Mesendoderm (in vitro differentiated cells): ENCODE measurements around the gene MEF2C.

Experiments used
- DNase-seq: peaks from one replicate; pipeline ENCODE4 v3.0.0; 2013
- H2AK5ac ChIP-seq: 2 replicates; pipeline ENCODE4 v1.6.1; 2013; ENCODE audit warnings: low read length, inconsistent platforms
- H2BK120ac ChIP-seq: 2 replicates; pipeline ENCODE4 v1.6.1; 2013; ENCODE audit warnings: low read depth, mild to moderate bottlenecking, low read length, moderate library complexity, mixed read lengths
- H2BK15ac ChIP-seq: replicated peaks from 2 replicates; pipeline ENCODE4 v1.6.1; 2013; ENCODE audit warnings: low read depth, mild to moderate bottlenecking, moderate library complexity
- H2BK5ac ChIP-seq: 2 replicates; pipeline ENCODE4 v1.6.1; 2013; ENCODE audit warnings: low read length, inconsistent platforms
- H3K18ac ChIP-seq: 2 replicates; pipeline ENCODE4 v1.6.1; 2013; ENCODE audit warnings: mild to moderate bottlenecking, low read length, mixed read lengths
- H3K23ac ChIP-seq: one replicate; pipeline ENCODE4 v1.6.1; 2013; ENCODE audit warnings: low read length
- H3K27ac ChIP-seq: 2 replicates; pipeline ENCODE4 v1.5.1; 2013; ENCODE audit warnings: low read depth, mild to moderate bottlenecking, inconsistent platforms, low read length, moderate library complexity
- H3K27me3 ChIP-seq: 2 replicates; pipeline ENCODE4 v1.6.1; 2013; ENCODE audit warnings: low read length, control low read depth, mild to moderate bottlenecking, inconsistent platforms; ENCODE audit not compliant: insufficient read depth, poor library complexity
- H3K36me3 ChIP-seq: 2 replicates; pipeline ENCODE4 v1.6.1; 2013; ENCODE audit warnings: low read length, inconsistent platforms; ENCODE audit not compliant: control insufficient read depth, insufficient read depth
- H3K4ac ChIP-seq: one replicate; pipeline ENCODE4 v1.6.1; 2013; ENCODE audit warnings: low read depth, mild to moderate bottlenecking, low read length, moderate library complexity
- H3K4me1 ChIP-seq: 2 replicates; pipeline ENCODE4 v1.6.1; 2013; ENCODE audit warnings: low read depth, low read length, inconsistent platforms; ENCODE audit not compliant: control insufficient read depth
- H3K4me2 ChIP-seq: 2 replicates; pipeline ENCODE4 v1.6.1; 2013; ENCODE audit warnings: low read length
- H3K4me3 ChIP-seq: 2 replicates; pipeline ENCODE4 v1.5.1; 2013; ENCODE audit warnings: mild to moderate bottlenecking, low read length
- H3K56ac ChIP-seq: one replicate; pipeline ENCODE4 v1.6.1; 2013; ENCODE audit warnings: low read length
- H3K79me1 ChIP-seq: 2 replicates; pipeline ENCODE4 v1.6.1; 2013; ENCODE audit warnings: low read length, inconsistent platforms
- H3K79me2 ChIP-seq: 2 replicates; pipeline ENCODE4 v1.6.1; 2013; ENCODE audit warnings: mild to moderate bottlenecking, low read length; ENCODE audit not compliant: control insufficient read depth, insufficient read depth
- H3K9ac ChIP-seq: 2 replicates; pipeline ENCODE4 v1.6.1; 2013; ENCODE audit warnings: low read length, inconsistent platforms
- H4K5ac ChIP-seq: one replicate; pipeline ENCODE4 v1.6.1; 2013; ENCODE audit warnings: low read length
- H4K8ac ChIP-seq: one replicate; pipeline ENCODE4 v1.6.1; 2013; ENCODE audit warnings: low read depth, mild to moderate bottlenecking, control low read depth, low read length, moderate library complexity
- WGBS: extraction: QIAGEN DNeasy Blood & Tissue Kit; methylation state at CpG from one replicate; pipeline ENCODE4 v1.1.7; 2013; ENCODE audit warnings: low lambda C conversion rate, missing lambda C conversion rate; ENCODE audit not compliant: insufficient coverage; ENCODE audit errors: extremely low coverage; 5-methylcytosine and 5-hydroxymethylcytosine counted together

The MEF2C gene

DNA sequence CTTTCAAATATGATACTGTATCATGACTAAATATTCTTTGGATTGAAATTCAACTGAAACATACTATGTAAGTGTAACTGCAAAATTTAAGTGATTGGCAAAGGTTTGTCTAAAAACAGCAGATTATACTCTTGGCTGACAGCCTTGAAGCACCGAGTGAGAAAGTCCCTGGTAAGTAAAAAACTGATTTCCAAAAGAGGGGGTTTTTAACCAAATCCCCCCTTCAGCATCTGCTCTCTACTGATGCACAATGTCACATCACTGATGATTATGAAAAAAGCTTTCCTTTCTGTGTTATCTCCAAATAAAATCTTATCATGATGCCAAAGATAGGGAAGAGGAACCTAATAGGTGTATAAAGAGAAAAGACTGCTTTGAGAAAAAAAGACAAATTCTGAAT, 141.0 kb downstream of the MEF2C start:
- H3K4me2 ChIP-seq, result no peak overlapping the region
- H3K9ac ChIP-seq, result no peak overlapping the region
- no peak overlapping the region for H3K4me3 ChIP-seq
- no peaks in the 10 kb centered on the region for H3K79me2 ChIP-seq
- H3K27ac ChIP-seq, result no peak overlapping the region
- H4K5ac ChIP-seq, result no peak overlapping the region
- H3K79me1 ChIP-seq, result no peaks in the 10 kb centered on the region
- no peaks in the 10 kb centered on the region for H3K36me3 ChIP-seq
- H2BK120ac ChIP-seq, result no peak overlapping the region
- WGBS, result no CpG with 5 or more reads among the region's 1 CpG
- no peak for DNase-seq
- H3K4me1 ChIP-seq, result no peaks in the 10 kb centered on the region
- no peak overlapping the region for H2AK5ac ChIP-seq
- H3K23ac ChIP-seq, result no peak overlapping the region
- no peak overlapping the region for H2BK5ac ChIP-seq
- H2BK15ac ChIP-seq, result no peak overlapping the region
- no peak overlapping the region for H3K56ac ChIP-seq
- H4K8ac ChIP-seq, result no peak overlapping the region
- H3K4ac ChIP-seq, result no peak overlapping the region
- no peaks in the 10 kb centered on the region for H3K27me3 ChIP-seq
- H3K18ac ChIP-seq, result no peak overlapping the region

DNA sequence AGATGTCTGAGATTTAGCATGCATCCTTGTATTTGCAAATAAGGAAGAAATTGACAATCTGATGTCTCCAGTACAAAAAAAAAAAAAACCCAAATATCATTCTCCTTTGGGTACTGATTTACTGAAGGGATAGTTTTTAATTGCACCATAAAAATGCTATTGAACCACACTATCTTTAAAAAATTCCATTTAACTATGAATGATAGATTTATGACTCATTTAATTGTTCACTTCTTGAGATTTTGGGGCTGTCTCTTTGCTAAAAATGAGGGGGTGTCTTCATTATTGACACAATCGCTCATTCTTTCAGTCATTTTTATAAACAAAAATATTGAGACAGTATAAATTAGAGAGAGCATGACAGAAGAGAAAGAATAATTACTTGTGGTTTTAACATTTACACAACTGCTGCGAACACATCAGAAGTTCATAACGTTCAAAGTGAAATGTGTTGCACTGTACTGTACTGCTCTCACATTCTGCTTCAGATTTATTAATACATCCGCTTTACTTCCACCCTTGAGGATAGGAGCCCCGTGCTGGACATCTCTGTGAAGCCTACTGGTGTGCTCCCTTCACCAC, 142.3 kb downstream of the MEF2C start:
- Histone ChIP-seq H2BK120ac (no peak overlapping the region), H3K79me2 (no peaks in the 10 kb centered on the region), H2BK5ac (no peak overlapping the region), H3K18ac (no peak overlapping the region), H3K4me3 (no peak overlapping the region), H3K36me3 (no peaks in the 10 kb centered on the region), H3K27ac (no peak overlapping the region), H3K56ac (no peak overlapping the region), H3K9ac (no peak overlapping the region), H3K4ac (no peak overlapping the region), H4K5ac (no peak overlapping the region), H2AK5ac (no peak overlapping the region), H3K4me1 (no peaks in the 10 kb centered on the region), H3K23ac (no peak overlapping the region), H2BK15ac (no peak overlapping the region), H3K27me3 (no peaks in the 10 kb centered on the region), H3K79me1 (no peaks in the 10 kb centered on the region), H3K4me2 (no peak overlapping the region), H4K8ac (no peak overlapping the region)
- DNase-seq, result no peak
- no CpG with 5 or more reads among the region's 5 CpGs for WGBS

DNA sequence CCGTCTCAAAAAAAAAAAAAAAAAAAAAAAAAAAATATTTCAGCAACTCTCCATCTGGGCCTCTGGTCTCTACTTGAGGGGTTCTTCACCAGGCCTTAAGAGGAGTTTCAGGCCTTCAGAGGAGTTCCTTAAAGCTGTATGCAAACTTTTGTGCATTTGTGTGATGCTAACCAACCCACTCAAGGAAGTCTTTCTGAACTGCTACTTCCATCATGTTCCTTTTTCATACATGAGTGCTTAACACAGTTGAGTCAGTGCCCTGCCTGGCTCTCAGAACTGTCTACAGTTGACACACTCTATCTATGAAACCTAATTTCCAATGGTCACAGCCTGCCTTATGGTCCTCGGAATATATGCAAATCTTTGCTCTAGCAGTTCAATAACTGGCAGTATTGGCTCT, 146.5 kb downstream of the MEF2C start:
- DNase-seq, result no peak
- no peak overlapping the region for H2BK15ac ChIP-seq
- no peak overlapping the region for H3K27ac ChIP-seq
- H2BK5ac ChIP-seq, result no peak overlapping the region
- no peak overlapping the region for H3K9ac ChIP-seq
- H4K8ac ChIP-seq, result no peak overlapping the region
- no peak overlapping the region for H3K4me2 ChIP-seq
- no peaks in the 10 kb centered on the region for H3K79me1 ChIP-seq
- no CpG with 5 or more reads among the region's 2 CpGs for WGBS
- no peak overlapping the region for H3K56ac ChIP-seq
- no peaks in the 10 kb centered on the region for H3K4me1 ChIP-seq
- H2AK5ac ChIP-seq, result no peak overlapping the region
- no peak overlapping the region for H2BK120ac ChIP-seq
- no peak overlapping the region for H4K5ac ChIP-seq
- no peak overlapping the region for H3K23ac ChIP-seq
- no peak overlapping the region for H3K18ac ChIP-seq
- H3K4ac ChIP-seq, result no peak overlapping the region
- H3K4me3 ChIP-seq, result no peak overlapping the region
- H3K27me3 ChIP-seq, result no peaks in the 10 kb centered on the region
- no peaks in the 10 kb centered on the region for H3K36me3 ChIP-seq
- no peaks in the 10 kb centered on the region for H3K79me2 ChIP-seq

DNA sequence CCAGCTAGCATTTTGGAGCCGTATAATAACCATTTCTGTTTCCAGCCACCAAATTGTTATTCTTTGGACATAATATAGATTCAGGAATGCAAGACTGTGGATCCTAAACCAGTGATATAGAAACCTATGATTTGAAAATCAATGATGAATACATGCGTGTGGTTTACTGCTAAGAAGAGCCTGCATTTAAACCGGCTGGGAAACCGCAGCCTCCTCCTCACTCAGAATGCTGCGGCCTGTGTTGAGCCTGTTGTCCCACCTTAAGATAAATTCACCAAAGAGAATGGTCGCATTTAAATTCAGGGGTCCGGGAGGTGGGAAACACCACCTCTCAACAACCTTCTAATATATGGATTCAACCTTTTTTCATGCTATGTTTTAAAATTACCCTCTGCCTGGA, 148.0 kb downstream of the MEF2C start:
- Histone ChIP-seq H2BK120ac (no peak overlapping the region), H3K27ac (no peak overlapping the region), H3K4ac (no peak overlapping the region), H3K79me1 (no peaks in the 10 kb centered on the region), H3K18ac (no peak overlapping the region), H3K36me3 (no peaks in the 10 kb centered on the region), H3K23ac (no peak overlapping the region), H2BK5ac (no peak overlapping the region), H3K56ac (no peak overlapping the region), H3K27me3 (no peaks in the 10 kb centered on the region), H4K8ac (no peak overlapping the region), H2BK15ac (no peak overlapping the region), H3K9ac (no peak overlapping the region), H3K4me3 (no peak overlapping the region), H3K79me2 (no peaks in the 10 kb centered on the region), H2AK5ac (no peak overlapping the region), H4K5ac (no peak overlapping the region), H3K4me1 (no peaks in the 10 kb centered on the region), H3K4me2 (no peak overlapping the region)
- DNase-seq, result no peak
- no CpG with 5 or more reads among the region's 7 CpGs for WGBS

DNA sequence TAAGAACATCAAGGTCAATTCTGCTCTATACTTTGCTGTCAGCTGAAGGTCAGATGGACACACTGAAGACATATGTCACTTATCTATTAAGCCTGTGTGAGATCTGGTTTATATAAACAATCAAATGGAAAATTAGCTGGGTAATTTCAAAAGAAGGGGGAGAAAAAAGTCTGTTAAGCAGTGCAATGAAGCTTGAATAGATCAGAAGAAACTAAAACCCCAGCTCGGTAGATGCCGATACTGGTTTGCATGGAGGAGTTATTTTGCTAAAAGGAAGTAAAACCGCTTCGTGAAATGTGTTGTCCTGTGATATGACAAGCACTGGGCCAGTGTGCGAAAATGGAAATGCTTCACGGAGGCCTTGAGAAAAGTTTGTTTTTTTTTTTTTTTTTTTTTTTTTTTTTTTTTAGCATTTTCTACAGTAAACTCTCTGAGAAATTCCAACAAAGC, 148.8 kb downstream of the MEF2C start:
- Histone ChIP-seq H3K4me1 (no peaks in the 10 kb centered on the region), H4K8ac (no peak overlapping the region), H3K79me2 (no peaks in the 10 kb centered on the region), H4K5ac (no peak overlapping the region), H3K18ac (no peak overlapping the region), H3K27me3 (no peaks in the 10 kb centered on the region), H3K9ac (no peak overlapping the region), H2BK5ac (no peak overlapping the region), H3K56ac (no peak overlapping the region), H2BK120ac (no peak overlapping the region), H2AK5ac (no peak overlapping the region), H3K79me1 (no peaks in the 10 kb centered on the region), H3K4me3 (no peak overlapping the region), H3K4ac (no peak overlapping the region), H2BK15ac (no peak overlapping the region), H3K27ac (no peak overlapping the region), H3K23ac (no peak overlapping the region), H3K4me2 (no peak overlapping the region), H3K36me3 (no peaks in the 10 kb centered on the region)
- no CpG with 5 or more reads among the region's 6 CpGs for WGBS
- DNase-seq, result no peak

DNA sequence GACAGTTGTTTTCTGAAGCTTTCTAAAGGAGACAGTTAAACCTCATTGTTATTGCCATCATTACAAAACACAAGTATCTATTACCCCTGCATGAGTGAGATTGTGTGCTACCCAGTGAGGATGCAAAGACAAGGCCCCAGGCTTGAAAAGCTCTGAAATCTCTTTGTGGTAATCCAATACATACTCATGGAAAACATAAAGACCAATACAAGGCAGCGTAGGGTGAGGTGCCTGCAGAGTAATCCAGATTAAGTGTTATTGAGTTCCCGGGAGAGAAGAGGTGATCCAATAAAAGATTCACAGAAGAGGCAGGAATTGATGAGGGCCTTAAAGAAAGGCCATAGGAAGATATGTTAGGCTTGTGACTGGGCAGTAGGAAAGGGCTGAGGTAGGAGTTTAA, 150.1 kb downstream of the MEF2C start:
- H3K18ac ChIP-seq, result no peak overlapping the region
- no peak overlapping the region for H3K9ac ChIP-seq
- H3K27me3 ChIP-seq, result no peaks in the 10 kb centered on the region
- no peak overlapping the region for H3K4me3 ChIP-seq
- no peaks in the 10 kb centered on the region for H3K79me1 ChIP-seq
- no peak for DNase-seq
- no CpG with 5 or more reads among the region's 2 CpGs for WGBS
- H2AK5ac ChIP-seq, result no peak overlapping the region
- no peaks in the 10 kb centered on the region for H3K36me3 ChIP-seq
- no peak overlapping the region for H4K8ac ChIP-seq
- no peak overlapping the region for H4K5ac ChIP-seq
- H3K4me1 ChIP-seq, result no peaks in the 10 kb centered on the region
- H3K23ac ChIP-seq, result no peak overlapping the region
- H2BK120ac ChIP-seq, result no peak overlapping the region
- no peak overlapping the region for H3K4me2 ChIP-seq
- H3K27ac ChIP-seq, result no peak overlapping the region
- no peak overlapping the region for H3K4ac ChIP-seq
- H2BK5ac ChIP-seq, result no peak overlapping the region
- H3K79me2 ChIP-seq, result no peaks in the 10 kb centered on the region
- no peak overlapping the region for H3K56ac ChIP-seq
- no peak overlapping the region for H2BK15ac ChIP-seq
